Gastrocnemius medialis (tissue), 4 donors: ENCODE results near the gene WDR77.

Source experiments
- CTCF ChIP-seq, 5 experiments: fragments of 450-650 bp in 3 of 5; fragments of 200-600 bp in 2 of 5; sonication (generic) in 2 of 5; IDR thresholded peaks in 4 of 5; conservative IDR thresholded peaks in 1 of 5; 1 replicate in 4 of 5; 2 replicates in 1 of 5; pipeline ENCODE4 v1.5.1; 2016 to 2019; ENCODE audit warnings: antibody characterized with exemption in 5 of 5, mild to moderate bottlenecking in 3 of 5, moderate library complexity in 3 of 5
- POLR2A ChIP-seq, 2 donors: fragments of 450-650 bp; IDR thresholded peaks; one replicate each; pipeline ENCODE4 v1.6.1; 2017; ENCODE audit warnings: antibody characterized with exemption in 2 of 2, mild to moderate bottlenecking in 2 of 2, moderate library complexity in 2 of 2

GRCh38 chr1:111470596-111470995 is 21.5 kb upstream of the WDR77 start:
- TF ChIP-seq CTCF (IDR thresholded peaks at IDR 0.05 in 4 of 5, conservative IDR thresholded peaks at IDR 0.05 in 1 of 5): no peak
- TF ChIP-seq POLR2A (IDR thresholded peaks at IDR 0.05): no peak
